Prostate gland (tissue), 2 donors: ENCODE data around the gene EHMT1.

Experiments
- POLR2AphosphoS5 ChIP-seq: sonication (generic); formaldehyde crosslinking; IDR thresholded peaks from one replicate; pipeline ENCODE4 v1.6.1; 2017; ENCODE audit warnings: antibody characterized with exemption
- TF ChIP-seq, protein P1 (sequence below), 4 experiments: fragments of 200-600 bp in 2 of 4; fragments of 450-650 bp in 2 of 4; sonication (generic) in 2 of 4; IDR thresholded peaks; 1 replicate in 3 of 4; 2 replicates in 1 of 4; pipeline ENCODE4 v1.5.1; 2016 to 2019; ENCODE audit warnings: antibody characterized with exemption in 4 of 4, mild to moderate bottlenecking in 2 of 4, moderate library complexity in 2 of 4

DNA sequence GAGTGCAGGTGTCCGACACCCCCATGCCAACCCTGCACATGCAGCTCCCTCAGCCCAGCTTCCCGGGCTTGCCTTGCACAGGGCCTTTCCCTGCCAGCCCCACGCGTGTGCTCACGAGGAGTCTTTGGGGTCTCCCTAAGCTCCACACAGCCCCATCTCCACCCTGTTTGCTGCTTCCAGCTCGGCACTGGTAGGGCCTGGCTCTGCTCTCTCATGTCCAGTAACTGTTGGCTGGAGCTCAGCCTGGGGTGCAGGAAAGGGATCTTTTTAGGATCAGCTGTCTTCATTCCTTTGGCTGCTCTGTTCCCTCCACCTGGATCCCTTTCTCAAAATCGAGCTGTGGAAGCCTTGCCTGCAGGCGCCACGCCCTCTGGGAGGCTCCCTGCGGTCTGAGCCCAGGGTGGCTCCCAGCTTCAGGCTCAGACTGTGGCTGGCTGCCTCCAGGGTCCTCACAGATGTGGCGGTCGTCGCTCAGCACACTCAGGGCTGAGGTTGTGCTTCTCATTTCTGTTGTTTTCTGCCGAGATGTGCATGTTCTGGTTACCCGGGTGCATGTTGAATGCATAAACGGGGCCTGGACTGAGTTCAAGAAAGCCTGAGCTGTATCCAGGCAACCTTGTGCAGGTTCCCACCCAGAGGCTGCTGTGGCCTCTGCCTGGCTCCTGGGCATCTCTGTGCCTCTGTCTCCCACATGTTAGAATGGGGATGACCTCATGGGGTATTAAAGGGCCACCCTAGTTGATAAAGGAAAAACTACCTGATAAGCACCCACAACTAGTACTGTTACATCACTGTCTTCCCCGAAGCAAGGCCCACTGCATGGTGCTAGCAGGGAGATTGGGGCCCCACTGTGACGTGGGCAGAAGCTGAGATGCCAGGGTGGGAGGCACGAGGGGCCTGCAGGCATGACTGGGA, 263.0 kb downstream of the EHMT1 start:
- TF ChIP-seq, protein P1, sequence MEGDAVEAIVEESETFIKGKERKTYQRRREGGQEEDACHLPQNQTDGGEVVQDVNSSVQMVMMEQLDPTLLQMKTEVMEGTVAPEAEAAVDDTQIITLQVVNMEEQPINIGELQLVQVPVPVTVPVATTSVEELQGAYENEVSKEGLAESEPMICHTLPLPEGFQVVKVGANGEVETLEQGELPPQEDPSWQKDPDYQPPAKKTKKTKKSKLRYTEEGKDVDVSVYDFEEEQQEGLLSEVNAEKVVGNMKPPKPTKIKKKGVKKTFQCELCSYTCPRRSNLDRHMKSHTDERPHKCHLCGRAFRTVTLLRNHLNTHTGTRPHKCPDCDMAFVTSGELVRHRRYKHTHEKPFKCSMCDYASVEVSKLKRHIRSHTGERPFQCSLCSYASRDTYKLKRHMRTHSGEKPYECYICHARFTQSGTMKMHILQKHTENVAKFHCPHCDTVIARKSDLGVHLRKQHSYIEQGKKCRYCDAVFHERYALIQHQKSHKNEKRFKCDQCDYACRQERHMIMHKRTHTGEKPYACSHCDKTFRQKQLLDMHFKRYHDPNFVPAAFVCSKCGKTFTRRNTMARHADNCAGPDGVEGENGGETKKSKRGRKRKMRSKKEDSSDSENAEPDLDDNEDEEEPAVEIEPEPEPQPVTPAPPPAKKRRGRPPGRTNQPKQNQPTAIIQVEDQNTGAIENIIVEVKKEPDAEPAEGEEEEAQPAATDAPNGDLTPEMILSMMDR (IDR thresholded peaks at IDR 0.05) = no peak
- TF ChIP-seq POLR2AphosphoS5 = no peak
